Measurements from ENCODE around the gene BCKDHB.

- TF ChIP-seq CTCF (IDR thresholded peaks at IDR 0.05; ENCODE audit: insufficient read depth, low read length), result no peak
- no peak for TF ChIP-seq SPI1 (IDR thresholded peaks at IDR 0.05; ENCODE audit: borderline replicate concordance, low read depth)
- no peak for TF ChIP-seq POLR2AphosphoS5 (IDR thresholded peaks at IDR 0.05; ENCODE audit: low read depth)
- TF ChIP-seq REST (IDR thresholded peaks at IDR 0.05; ENCODE audit: insufficient replicate concordance, low read depth), result no peak
Measured at GRCh38 chr6:80376411-80376810, 269.9 kb downstream of the BCKDHB start.

Measured in HL-60 (cell line).